GM12892 (cell line): Measurements from ENCODE around the gene ADM2.

Experiments
- POLR2A ChIP-seq: IDR thresholded peaks from 2 replicates; pipeline ENCODE4 v1.6.1; 2011; ENCODE audit warnings: low read depth, low read length, control low read depth
- TAF1 ChIP-seq: IDR thresholded peaks from 2 replicates; pipeline ENCODE4 v1.6.1; 2011; ENCODE audit warnings: low read depth, mild to moderate bottlenecking, control low read depth, low read length, borderline replicate concordance

DNA sequence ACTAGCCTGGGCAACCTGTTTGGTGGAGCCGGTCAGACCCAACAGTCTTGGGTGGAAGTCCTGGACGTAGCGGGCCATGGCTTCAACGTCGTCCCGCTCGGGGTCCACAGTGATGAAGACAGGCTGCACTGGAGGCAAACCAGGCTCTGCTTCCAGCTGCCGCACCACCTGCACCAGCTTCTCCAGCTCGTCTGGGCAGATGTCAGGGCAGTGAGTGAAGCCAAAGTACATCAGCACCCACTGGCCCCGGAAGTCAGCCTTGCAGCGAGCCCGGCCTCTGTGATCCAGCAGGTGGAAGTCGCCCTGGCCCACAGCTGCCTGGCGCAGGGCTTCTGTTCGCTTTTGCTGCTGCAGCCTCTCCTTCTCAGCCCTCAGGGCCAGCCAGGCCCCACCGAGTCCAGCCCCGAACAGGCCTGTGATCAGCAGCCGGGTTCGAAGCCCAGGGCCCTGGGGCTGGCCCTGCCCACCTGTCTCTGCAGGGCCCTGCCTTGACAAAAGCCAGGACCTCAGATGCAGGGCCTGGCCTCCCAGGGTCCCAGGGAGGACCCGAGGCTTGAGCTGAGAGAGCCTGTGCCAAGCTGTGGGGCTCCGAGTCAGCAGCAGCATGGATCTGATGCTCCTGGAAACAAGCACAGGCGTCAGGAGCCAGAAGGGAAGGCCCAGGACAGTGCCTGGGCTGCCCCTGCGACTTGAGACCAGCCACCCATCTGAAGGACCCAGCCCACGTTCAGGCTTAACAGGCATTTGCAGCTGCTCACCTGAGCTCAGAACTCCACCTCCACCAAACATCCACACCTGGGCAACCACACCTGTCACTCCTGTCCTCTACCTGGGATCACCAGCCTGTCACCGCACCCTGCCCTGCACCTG, 42.7 kb downstream of the ADM2 start:
- TF ChIP-seq POLR2A: peak; percentile 33; the same call in 1 of the 2 replicates
- no peak for TF ChIP-seq TAF1
